Activated CD8-positive, alpha-beta memory T cell treated with anti-CD3 and anti-CD28 coated beads for 24 hours (primary cell): ENCODE results near the gene ROR1.
"Not testable (repeated sequence)": the region's sequence is repeated elsewhere in the genome, so short reads cannot be mapped to it uniquely, and the experiment has no call there.

ENCODE experiments used
- DNase-seq: peaks from one replicate; pipeline ENCODE4 v3.0.0-alpha.2; 2020

Gene ROR1

GRCh38 chr1:64196074-64196870 lies 422.5 kb downstream of the ROR1 start:
- no peak for DNase-seq

DNA sequence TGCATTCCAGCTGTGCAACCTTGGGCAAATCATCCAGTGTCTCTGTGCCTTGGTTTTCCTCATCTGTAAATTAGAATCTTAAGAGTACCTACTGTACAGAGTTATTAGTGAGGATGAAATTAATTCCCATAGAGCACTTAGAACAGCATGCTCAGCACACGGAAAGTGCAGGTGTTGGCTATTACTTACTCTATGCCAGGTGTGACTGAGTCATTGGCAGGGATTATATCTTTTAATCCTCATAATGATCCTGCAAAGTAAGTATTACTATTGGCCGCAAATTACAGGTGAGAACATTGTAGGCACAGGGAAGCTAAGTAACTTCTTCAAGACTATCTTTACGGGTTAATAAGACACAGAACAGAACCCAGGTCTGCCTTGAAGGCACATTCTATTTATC lies 423.3 kb downstream of the ROR1 start:
- no peak for DNase-seq

DNA sequence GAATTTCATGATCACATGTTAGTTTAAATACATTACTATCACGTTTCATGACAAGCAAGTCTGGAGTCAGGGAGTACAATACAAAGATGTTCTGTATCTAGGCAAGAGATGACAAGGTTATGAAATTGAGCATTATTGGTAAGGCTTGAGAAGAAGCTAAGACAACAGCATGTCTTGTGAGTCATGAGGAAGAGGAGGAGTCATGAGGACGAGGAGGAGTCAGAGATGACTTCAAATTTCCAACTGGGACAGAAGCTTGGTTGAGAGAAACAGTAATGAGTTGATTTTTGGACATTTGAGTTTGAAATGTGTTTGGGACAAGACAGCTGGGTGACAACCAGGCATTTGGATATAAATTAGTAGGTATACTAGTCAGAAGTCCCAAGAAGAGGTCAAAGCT lies 425.3 kb downstream of the ROR1 start:
- DNase-seq, result no peak

DNA sequence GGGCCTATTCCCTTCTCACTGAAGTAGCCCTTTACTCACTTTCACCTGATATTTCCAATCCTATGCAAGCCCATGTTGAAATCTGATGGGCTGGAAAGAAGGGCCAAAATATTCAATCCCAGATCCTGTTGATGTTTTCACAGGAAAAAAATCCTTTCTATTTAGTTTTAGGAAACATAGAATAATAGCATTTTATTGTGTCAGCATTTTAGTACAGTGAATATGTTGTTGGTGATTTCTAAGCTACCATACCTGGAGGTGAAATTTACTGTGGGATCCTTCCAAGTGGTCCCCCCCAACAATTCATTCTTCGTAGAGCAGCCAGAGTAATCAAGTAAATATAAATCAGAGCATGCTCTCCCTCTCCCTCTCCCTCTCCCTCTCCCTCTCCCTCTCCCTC lies 426.2 kb downstream of the ROR1 start:
- no peak for DNase-seq

GRCh38 chr1:64203420-64203819 lies 429.6 kb downstream of the ROR1 start, which contains the start of gene UBE2U:
Gene UBE2U, plus strand, starts transcription at chr1:64203623. Its CDS starts 428 bp downstream, at chr1:64204051.
- no peak for DNase-seq

GRCh38 chr1:64209221-64209620 lies 435.4 kb downstream of the ROR1 start:
- no peak for DNase-seq

GRCh38 chr1:64212031-64212430 lies 438.2 kb downstream of the ROR1 start:
- DNase-seq, result no peak

- no peak for DNase-seq
Measured at GRCh38 chr1:64215576-64215975, 441.8 kb downstream of the ROR1 start.

DNA sequence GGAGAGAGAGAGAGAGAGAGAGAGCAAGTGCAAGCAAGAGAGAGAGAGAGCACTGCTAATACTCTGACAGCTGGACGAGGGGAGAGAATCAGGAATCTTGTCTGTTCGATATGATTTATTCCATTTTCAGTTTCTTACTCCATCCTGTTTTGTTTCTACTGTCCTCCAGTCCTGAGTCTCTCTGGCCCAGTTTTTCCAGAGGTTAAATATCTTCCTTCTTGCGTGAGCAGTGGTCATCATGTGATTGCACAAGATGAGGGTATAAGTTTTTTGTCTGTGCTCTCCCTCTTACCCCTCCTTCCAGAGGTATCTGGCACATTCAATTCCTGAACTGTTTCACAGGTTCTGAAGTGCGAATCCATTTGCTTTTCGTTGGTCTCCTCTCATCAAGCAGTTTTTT lies 446.4 kb downstream of the ROR1 start:
- no peak for DNase-seq

- no peak for DNase-seq
Measured at GRCh38 chr1:64223329-64224151, 449.7 kb downstream of the ROR1 start.

DNA sequence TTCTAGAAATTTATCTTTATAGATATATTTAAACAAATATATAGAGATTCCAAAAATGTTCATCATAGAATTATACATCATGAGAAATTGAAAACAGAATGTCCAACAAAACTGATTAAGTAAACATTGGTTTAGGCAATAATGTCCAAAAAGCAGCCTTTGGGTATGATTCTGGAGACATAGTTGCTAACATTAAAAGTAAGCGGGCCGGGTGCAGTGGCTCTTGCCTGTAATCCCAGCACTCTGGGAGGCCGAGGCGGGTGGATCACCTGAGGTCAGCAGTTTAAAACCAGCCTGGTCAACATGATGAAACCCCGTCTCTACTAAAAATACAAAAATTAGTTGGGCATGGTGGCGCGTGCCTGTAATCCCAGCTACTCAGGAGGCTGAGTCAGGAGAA lies 450.4 kb downstream of the ROR1 start:
- not testable (repeated sequence) for DNase-seq

DNA sequence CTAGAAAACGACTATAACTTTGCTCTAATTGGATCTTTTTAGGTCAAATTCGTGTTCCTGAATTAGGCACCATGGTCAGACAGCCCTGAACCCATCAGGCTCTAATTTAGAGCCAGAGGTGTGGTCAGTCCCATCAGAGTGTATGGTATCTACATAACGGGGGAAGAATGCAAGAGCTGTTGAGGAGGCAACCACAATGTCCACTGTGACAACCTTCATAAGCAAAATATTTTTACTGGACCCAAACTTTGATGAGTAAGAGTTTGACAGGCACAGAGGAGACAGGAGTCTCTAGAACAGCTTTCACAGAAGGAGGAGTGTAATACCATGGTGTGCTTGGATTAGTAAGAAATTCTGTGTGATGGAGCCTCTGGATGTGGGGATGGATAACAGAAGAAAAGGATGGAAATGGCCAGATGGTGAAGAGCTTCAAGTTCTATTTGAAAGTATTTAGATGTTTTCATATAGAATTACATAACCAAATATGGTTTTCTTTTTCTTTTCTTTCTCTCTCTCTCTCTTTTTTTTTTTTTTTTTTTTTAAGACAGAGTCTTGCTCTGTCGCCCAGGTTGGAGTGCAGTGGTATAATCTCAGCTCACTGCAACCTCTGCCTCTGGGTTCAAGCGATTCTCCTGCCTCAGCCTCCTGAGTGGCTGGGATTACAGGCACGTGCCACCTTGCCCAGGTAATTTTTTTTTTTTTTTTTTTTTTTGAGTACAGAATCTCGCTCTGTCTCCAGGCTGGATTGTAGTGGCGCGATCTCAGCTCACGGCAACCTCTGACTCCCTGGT lies 454.5 kb downstream of the ROR1 start:
- no peak for DNase-seq

GRCh38 chr1:64229307-64229706 lies 455.5 kb downstream of the ROR1 start:
- no peak for DNase-seq
